Dedifferentiated amniotic fluid mesenchymal stem cell (primary cell): ENCODE results near the gene COASY.
"Not testable (repeated sequence)": the region's sequence is repeated elsewhere in the genome, so short reads cannot be mapped to it uniquely, and the experiment has no call there.

Experiments used
- DNase-seq: peaks from one replicate; pipeline ENCODE4 v3.0.0-alpha.2; 2016; ENCODE audit errors: extremely low spot score

The COASY gene

GRCh38 chr17:42553161-42553818 lies 8.7 kb upstream of the COASY start:
- DNase-seq: no peak

DNA sequence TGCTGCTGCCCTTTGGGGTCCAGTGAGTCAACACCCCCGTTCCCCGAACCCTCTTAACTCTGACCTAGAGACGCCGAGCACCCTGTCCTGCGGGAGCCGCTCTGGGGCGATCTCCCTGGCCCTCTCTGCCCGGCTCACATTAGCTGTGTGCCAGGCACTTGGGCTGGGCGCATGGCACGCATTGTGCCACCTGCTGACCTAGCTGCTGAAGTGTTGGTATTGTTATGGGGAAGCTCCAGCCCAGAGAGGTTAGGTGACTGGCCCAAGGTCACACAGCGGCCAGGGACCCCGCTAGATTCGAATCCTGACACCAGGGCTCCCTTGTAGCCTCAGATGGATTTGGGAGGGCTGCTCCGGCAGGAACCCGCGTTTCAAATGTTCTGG lies 8.1 kb upstream of the COASY start:
- DNase-seq: no peak

- DNase-seq: peak; percentile 46
Observed at GRCh38 chr17:42554250-42555121, 7.5 kb upstream of the COASY start.

DNA sequence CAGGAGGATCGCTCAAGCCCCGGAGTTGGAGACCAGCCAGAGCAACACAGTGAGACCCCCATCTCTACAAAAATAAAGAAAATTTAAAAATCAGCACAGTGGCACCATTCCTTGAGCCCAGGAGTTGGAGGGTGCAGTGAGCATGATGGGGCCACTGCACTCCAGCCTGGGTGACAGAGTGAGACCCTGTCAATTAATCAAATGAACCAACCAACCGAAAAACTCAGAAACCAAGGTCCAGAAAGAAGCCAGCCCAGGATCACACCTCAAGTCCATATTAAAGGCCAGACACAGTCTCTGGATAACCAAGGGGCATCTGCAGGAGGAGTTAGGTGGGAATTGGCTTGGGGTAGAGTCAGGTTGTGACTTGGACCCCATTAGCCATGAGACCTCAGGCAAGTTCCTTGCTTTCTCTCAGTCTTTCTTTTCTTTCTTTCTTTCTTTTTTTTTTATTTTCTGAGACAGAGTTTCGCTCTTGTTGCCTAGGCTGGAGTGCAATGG lies 6.8 kb upstream of the COASY start:
- DNase-seq: no peak

DNA sequence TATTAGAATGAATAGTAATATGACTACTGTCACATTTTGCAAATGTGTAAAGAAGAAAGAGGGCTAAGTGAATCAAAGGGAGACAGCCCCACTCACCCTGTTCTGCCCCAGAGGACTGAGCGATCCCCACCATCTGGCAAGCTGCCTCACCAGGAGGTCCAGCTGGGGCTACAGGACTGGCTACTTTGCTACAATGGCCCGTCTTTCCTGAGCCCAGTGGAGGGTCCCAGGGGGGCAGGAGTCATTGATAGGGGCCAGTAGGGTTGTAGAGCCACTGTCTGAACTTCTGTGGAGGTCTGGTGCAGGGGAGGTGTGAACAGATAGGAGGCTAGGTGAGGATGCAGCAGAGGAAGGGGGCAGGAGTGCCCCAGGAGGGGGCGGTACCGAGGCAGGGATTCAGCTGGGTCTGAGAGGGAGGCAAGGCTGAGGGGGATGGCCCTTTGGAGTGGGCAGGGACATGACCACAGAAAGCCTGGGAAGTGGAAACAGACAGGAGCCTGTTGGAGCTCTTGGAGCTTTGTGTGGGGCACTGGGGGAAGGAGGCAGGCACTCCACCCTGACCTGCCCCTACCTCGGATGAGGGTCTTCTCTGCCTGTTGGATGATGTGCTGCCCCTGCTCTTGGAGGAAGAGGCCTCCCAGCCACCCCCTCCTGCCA lies 5.9 kb upstream of the COASY start:
- not testable (repeated sequence) for DNase-seq

DNA sequence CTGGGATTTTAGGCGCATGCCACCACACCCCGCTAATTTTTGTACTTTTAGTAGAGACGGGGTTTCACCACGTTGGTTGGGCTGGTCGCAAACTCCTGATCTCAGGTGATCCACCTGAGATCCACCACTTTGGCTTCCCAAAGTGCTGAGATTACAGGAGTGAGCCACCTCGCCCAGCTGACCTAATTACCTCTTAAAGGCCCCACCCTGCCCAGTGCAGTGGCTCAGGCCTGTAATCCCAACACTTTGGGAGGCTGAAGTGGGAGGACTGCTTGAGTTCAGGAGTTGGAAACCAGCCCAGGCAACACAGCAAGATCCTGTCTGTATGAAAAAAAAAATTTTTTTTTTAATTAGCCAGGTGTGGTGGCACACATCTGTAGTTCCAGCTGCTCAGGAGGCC lies 2.9 kb upstream of the COASY start:
- no peak for DNase-seq

GRCh38 chr17:42560246-42560645 lies 1.7 kb upstream of the COASY start:
- DNase-seq: no peak

- no peak for DNase-seq
Observed at GRCh38 chr17:42562388-42563142, 617 bp downstream of the COASY start.

DNA sequence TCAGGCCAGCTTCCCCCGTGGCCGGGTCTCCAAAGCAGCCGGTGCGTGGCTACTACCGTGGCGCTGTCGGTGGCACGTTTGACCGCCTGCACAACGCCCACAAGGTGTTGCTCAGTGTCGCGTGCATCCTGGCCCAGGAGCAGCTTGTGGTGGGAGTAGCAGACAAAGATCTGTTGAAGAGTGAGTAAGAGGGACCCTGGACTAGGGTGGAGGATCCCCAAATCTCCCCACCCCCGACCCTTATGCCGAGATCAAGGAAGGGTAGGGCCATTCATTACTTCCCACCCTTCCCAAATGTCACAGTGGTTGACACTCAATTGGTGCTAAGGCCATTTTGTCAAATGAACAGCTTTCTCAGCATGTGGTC lies 1.2 kb downstream of the COASY start:
- no peak for DNase-seq

DNA sequence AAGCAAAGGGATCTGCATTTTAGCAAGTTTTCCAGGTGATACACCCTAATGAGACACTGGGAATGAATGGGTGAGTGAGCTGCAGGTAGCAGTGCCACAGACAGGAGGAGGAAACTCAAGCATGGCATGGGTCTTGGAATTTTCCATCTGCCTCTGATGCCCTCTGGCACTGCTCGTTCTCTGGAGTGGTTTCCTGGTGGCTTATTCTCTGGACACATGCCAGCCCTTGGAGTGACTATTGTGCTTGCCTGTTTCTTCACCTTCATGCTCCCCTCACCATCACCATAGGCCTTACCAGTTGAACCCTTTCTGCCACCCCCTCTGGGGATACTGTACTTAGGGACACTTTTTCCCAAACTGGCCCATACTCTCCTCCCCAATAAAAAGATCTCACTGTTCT lies 1.6 kb downstream of the COASY start:
- no peak for DNase-seq

GRCh38 chr17:42563950-42564349 lies 2.0 kb downstream of the COASY start:
- no peak for DNase-seq

GRCh38 chr17:42564815-42565522 lies 3.0 kb downstream of the COASY start:
- no peak for DNase-seq

GRCh38 chr17:42565523-42566214 lies 3.7 kb downstream of the COASY start:
- no peak for DNase-seq

- DNase-seq: no peak
Observed at GRCh38 chr17:42566215-42566882, 4.4 kb downstream of the COASY start.

- peak; percentile 88 for DNase-seq
Observed at GRCh38 chr17:42566883-42567573, 5.1 kb downstream of the COASY start, which contains the start of gene MLX. Gene MLX (plus strand): TSS chr17:42567100. CDS start chr17:42567125, 25 bp downstream.

GRCh38 chr17:42568341-42569111 lies 6.6 kb downstream of the COASY start:
- DNase-seq: no peak

DNA sequence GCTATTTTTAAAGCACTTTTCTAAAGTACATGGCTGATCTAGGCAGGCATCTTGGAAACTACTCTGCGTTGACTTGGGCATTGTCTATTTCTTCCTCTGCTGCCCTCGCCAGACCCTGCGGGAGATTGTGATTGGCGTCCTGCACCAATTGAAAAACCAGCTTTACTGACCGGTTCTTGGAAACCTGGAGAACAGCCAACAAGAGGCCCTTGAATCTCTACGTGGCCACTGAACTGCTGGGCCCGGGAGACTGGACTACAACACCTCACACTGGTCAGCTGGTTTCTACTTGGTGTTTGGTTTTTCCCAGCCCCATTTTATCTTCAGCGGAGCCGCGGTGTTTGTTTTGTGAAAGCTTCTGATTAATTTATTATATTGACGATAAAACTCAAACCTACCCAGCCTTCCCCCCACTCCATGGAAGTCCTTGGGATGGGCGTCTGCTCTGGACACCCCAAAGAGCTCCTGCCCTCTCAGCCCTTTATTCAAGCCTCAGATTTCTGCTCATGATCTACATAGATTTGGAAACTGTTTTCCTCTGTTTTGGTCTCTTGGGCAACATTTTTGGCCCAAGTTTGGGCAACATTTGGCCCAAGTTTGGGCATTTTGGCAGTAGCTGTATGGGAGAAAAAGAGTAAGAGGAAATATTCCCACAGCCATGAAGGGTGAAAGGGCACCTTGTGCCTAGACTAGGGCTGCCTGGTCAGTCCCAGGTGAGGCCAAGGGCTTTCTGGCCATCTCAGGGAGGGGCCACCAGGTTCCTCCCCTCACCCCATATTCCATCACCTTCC lies 9.7 kb downstream of the COASY start:
- DNase-seq: no peak

GRCh38 chr17:42573095-42573494 lies 11.1 kb downstream of the COASY start:
- no peak for DNase-seq
